HG02571 (cell line): Measurements from ENCODE around the gene EPHA1.

Source experiments
- ATAC-seq: cut with Tn5 transposase; IDR thresholded peaks from one replicate; pipeline ENCODE4 v1.9.1; 2021; ENCODE audit warnings: mild to moderate bottlenecking, moderate library complexity; ENCODE audit not compliant: unreplicated experiment

EPHA1 gene

DNA sequence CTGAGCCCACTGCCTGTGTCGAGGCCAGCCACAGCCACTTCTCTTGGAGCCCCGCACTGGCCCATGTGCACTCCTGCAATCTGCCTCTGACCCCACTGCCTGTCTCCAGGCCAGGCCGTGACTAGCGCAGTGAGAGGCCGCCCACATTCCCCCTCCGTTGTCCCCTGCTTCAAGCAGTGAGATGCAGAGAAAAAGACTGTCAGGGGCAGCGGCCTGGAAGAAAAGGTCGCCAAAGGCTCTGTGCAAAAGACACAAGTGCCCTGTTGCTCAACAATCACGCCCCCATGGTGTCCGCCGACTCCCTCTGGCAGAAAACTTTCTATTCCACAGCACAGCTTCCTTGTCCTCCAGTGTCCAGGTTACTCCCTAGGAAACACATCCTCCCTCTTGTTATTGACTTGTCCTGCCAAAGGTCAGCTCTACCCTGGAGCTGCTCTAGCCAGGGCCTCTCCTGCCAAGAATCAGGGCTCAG lies 56.1 kb downstream of the EPHA1 start:
- ATAC-seq = no peak

DNA sequence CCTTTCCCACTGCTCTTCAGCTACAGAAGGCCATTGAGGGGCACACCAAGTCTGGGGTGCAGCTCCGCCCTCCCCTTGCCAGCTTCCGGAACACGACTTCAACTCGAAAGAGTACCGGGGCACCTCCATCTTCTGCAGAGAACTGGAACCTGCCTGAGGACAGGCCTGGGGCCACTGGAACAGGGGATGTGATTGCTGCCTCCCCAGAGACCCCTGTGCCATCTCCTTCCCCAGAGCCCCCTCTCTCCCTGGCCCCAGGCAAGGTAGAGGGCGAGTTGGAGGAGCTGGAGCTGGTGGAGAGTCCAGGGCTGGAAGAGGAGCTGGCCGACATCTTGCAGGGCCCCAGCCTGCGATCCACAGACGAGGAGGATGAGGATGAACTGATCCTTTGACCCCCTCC lies 57.1 kb downstream of the EPHA1 start:
- ATAC-seq = no peak

DNA sequence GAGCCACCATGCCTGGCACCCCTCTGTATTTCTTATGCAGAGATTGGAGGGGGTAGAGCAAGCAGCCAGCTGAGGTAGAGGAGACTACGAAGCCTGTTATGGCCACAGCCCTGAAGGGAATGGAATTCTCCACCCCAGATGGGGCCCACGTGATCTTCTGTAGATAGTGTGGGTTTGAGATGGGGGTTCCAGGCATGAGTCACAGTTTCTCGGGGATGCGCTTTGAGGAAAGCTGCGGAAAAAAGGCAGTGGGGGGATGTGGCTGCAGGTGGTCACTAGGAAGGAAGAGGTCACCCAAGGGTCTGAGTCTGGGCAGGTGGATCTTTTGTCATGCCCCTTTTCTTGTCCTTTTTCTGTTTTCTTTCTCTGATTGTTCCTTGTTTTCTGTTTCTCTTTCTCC lies 57.6 kb downstream of the EPHA1 start:
- no peak for ATAC-seq

DNA sequence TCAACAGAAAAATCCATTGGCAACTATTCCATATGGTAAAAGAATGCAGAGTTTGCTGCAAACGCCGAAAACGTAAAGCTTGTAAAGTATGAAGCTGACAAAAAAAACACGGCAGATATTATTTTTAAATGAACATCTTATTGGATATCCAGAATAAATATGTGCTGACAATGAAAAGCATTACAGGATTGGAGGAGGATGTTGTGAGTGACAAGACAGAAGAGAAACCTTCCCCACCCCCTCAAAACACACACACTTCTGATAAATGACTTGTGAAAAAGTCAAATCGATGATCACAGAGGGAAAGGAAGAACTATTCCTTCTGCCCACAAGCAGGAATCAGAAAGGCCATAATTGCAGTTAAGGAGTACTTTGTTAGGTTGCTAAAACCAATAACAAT lies 60.7 kb downstream of the EPHA1 start:
- no peak for ATAC-seq

DNA sequence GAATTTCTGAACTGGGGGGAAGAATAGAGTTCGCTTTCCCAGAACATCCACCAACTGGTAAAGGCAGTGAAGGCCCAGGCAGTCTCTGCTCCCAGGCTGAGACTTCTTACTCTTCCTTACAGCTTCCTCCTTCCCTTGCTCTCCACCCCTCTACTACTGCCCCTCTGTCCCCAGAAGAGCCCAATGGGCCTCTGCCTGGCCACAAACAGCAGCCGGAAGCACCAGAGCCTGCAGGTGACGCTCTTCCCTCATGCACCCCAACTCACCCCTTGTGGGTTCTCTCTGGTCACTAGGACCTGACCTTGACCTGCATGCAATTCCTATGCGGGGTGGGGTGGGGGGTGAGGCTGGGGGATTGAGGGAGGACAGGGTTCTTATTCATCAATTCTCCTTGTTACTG lies 62.6 kb downstream of the EPHA1 start:
- ATAC-seq = no peak

DNA sequence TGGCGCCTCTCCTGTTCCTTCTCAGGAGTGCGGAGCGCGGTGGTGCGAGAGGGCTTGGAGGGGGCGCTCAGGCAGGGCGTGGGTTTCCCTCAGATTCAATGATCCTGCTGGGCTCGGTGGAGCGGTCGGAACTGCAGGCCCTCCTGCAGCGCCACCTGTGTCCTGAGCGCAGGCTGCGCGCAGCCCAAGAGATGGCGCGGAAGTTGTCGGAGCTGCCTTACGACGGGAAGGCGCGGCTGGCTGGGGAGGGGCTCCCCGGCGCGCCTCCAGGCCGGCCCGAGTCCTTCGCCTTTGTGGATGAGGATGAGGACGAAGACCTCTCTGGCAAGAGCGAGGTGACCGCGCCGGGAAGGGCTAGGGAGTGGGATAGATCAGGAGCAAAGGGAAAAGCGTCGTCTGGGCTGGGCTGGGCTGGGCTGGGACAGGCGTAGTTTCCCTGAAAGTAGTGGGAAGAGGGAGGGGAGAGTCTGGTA lies 63.2 kb downstream of the EPHA1 start:
- ATAC-seq = no peak

DNA sequence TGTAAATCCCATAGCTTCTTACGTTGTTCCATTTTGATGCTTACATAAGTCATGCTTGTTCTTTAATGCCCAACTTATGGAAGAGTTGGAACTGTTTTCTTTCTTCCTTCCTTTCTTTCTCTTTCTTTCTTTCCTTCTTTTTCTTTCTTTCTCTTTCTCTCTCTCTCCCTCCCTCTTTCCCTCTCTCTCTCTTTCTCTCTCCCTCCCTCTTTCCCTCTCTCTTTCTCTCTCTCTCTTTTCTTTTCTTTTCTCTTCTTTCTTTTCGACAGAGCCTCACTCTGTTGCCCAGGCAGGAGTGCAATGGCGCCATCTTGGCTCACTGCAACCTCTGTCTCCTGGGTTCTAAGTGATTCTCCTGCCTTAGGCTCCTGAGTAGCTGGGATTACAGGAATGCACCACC lies 65.1 kb downstream of the EPHA1 start:
- no peak for ATAC-seq

DNA sequence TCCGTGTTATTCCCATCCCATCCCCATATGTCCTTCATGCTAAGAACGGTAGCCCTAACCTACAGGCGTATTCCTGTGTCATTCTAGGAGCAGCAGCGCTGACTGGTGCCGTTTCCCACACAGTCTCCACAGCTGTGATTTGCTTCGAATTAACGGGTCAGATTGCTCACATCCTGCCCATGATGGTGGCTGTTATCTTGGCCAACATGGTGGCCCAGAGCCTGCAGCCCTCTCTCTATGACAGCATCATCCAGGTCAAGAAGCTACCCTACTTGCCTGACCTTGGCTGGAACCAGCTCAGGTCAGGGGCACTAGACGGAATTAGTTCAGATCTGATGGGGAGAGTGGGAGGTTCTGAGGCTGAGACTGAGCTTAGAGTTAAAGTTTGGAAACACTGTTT lies 66.8 kb downstream of the EPHA1 start:
- no peak for ATAC-seq
